ENCODE results near the gene CCK.

Gene CCK

GRCh38 chr3:42226470-42227425 is 39.2 kb downstream of the CCK start:
- TF ChIP-seq POLR2A (IDR thresholded peaks at IDR 0.05; ENCODE audit: low read depth, low read length), result no peak
- FAIRE-seq (no peak), DNase-seq (ENCODE audit: insufficient read length, low spot score) (peak; percentile 26)

DNA sequence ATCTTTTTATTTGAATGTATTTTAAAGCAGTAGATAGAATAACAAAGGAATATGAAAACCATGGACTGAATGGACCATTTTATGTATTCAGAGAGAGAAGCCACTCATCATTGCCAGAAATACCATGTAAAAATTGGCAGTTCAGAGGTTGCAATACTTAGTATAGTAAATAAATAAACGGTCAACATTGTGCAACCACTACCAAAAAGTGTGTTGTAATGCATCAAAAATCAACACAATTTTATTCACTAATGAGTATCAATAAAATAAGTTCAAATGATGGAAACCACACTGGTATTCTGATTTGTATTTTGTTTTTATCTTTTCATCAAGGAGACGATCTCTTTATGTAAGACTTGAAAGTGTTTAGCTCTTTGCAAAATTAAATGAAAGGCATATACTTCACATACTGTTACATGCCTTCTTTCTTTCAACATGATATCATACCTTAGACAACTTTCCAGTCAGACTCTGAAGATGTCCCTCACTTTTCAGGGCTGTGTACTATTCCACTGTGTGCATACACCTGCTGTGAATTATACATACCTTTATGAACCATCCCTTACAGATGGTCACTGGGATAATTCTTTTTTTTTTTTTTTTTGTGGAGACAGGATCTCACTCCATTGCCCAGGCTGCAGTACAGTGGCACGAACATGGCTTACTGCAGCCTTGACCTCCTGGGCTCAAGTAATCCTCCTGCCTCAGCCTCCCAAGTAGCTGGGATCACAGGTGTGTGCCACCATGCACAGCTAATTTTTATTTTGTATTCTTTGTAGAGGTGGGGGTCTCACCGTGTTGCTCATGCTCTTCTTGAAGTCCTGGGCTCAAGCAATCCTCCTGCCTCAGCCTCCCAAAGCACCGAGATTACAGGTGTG is 40.3 kb downstream of the CCK start:
- no peak for DNase-seq (ENCODE audit: insufficient read length, low spot score)
- TF ChIP-seq POLR2A (IDR thresholded peaks at IDR 0.05; ENCODE audit: low read depth, low read length), result no peak
- FAIRE-seq, result no peak

GRCh38 chr3:42224658-42225421 is 41.1 kb downstream of the CCK start:
- FAIRE-seq, result no peak
- TF ChIP-seq POLR2A (IDR thresholded peaks at IDR 0.05; ENCODE audit: low read depth, low read length), result no peak

DNA sequence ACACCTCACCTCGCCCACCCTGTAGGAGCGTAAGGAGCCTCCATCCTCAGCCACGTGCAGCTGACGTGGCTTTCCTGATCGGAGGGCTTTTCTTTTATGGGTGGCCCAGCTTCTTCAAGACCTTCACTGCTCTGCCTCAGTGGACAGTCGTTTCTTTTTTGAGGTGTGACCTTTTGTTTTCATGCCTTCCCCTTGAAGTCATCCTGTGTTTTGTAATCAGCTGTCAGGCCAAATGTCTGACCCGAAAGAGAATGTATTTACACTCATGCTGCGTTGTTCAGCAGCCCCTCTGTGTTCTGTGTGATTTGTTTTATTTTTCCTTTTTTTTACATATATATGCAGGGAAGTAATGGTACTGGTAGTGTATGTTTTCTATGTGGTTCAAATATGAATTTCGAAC is 41.8 kb downstream of the CCK start:
- TF ChIP-seq POLR2A (IDR thresholded peaks at IDR 0.05; ENCODE audit: low read depth, low read length), result no peak
- DNase-seq (ENCODE audit: insufficient read length, low spot score) (no peak), FAIRE-seq (no peak)

More at GRCh38 chr3:42224658-42225421, 41.1 kb downstream of the CCK start:
- no peak for DNase-seq (ENCODE audit: insufficient read length, low spot score)

GRCh38 chr3:42222942-42223693 is 42.9 kb downstream of the CCK start:
- no peak for FAIRE-seq
- DNase-seq (ENCODE audit: insufficient read length, low spot score), result no peak
- TF ChIP-seq POLR2A (IDR thresholded peaks at IDR 0.05; ENCODE audit: low read depth, low read length), result no peak

DNA sequence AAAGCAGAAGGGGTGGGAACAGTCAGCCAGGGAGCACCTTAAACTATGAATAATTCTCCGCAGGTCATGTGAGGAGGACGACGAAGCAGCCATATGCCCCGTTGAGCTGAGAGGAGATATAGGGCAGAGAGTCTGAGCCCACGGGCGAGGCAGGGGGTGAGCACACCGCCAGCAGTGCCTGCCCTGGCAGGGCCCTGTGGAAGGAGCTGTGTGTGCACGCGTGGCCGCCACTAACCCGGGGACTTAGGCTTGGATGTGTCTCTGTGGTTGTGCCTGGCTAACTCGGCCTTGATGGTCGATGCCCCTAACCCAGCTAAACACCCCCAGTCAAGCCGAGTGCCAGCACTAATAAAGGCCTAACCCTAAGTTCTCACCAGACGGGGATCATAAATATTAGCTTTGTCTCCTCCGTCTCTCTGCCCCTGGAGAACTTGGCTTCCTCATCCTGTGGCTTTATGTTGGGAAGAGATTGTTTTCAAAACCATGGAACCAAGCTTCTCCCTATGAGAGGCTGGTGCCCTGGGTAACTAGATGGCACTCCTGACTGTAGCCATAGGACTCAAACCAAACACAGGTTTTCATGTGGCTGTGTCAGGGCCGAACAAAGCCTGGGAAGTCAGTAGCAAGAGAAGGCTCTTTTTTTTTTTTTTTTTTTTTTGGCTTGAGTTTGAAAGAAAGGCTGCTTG is 45.4 kb downstream of the CCK start:
- no peak for FAIRE-seq
- no peak for TF ChIP-seq POLR2A (IDR thresholded peaks at IDR 0.05; ENCODE audit: low read depth, low read length)
- no peak for DNase-seq (ENCODE audit: insufficient read length, low spot score)

GRCh38 chr3:42216931-42217333 is 49.1 kb downstream of the CCK start:
- no peak for TF ChIP-seq POLR2A (IDR thresholded peaks at IDR 0.05; ENCODE audit: low read depth, low read length)
- FAIRE-seq, result no peak
- DNase-seq (ENCODE audit: insufficient read length, low spot score), result peak; percentile 40

- no peak for TF ChIP-seq POLR2A (IDR thresholded peaks at IDR 0.05; ENCODE audit: low read depth, low read length)
- FAIRE-seq, result no peak
These were observed 49.7 kb downstream of the CCK start for GRCh38 chr3:42216302-42216701.

DNA sequence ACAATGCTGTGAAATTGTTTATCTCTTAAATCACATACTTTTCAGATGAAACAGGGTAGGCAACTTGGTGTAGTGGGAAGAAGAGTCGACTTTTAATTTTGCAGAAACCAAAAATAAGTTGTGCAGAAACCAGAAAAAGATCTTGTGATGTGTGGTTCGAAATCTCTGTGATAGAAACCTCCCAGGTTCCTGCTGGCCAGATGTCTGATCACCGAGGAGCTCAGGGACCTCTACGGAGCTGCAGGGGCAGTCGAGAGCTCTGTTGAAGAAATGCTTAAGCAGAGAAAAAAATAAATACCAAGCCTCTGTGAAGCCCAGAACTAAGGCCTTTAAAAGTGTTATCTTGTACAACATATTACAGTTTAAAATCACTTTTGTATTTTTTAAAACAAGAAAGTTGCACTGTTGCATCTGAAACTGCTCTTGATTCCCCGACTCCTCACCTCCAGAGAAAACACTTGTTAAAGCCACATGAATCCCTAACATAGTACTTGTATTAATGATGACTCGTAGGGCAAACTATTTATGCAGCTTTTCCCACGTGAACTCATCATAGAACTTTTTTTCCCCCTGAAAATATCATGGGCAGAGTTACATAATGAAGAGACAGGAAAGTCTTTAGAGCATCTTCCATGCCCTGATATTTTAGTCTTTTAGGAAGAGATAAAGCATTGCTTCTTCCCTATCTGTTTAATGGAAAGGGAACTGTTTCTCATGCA is 51.3 kb downstream of the CCK start:
- peak; percentile 43 for FAIRE-seq
- DNase-seq (ENCODE audit: insufficient read length, low spot score), result peak; percentile 30
- no peak for TF ChIP-seq POLR2A (IDR thresholded peaks at IDR 0.05; ENCODE audit: low read depth, low read length)

More at GRCh38 chr3:42216302-42216701, 49.7 kb downstream of the CCK start:
- DNase-seq (ENCODE audit: insufficient read length, low spot score), result no peak

DNA sequence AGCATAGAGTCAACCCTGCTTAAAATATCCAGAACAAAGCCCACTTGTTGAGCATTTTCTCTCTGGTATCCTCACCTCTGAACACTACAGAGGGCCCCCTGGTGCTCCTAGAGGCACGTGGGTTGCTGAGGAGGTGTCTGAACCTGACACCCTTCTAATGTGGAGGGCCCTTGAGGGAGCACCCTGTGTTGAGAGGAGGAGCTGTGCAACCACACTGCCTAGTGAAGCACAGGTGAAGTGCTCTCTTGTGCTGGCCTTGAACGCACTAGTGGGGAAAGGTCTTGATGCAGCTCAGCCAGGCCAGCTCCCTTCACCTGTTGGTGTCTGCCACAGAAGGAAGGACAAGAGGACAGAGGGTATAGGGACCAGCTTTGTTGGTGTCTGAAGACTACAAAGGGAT is 51.9 kb downstream of the CCK start:
- DNase-seq (ENCODE audit: insufficient read length, low spot score) (no peak), FAIRE-seq (no peak)
- TF ChIP-seq POLR2A (IDR thresholded peaks at IDR 0.05; ENCODE audit: low read depth, low read length), result no peak

- FAIRE-seq, result no peak
- TF ChIP-seq POLR2A (IDR thresholded peaks at IDR 0.05; ENCODE audit: low read depth, low read length), result no peak
- no peak for DNase-seq (ENCODE audit: insufficient read length, low spot score)
These were observed 52.6 kb downstream of the CCK start for GRCh38 chr3:42213417-42213816.

- no peak for FAIRE-seq
- TF ChIP-seq POLR2A (IDR thresholded peaks at IDR 0.05; ENCODE audit: low read depth, low read length), result no peak
- no peak for DNase-seq (ENCODE audit: insufficient read length, low spot score)
These were observed 55.3 kb downstream of the CCK start for GRCh38 chr3:42210726-42211125.
